A673 (cell line): Measurements from ENCODE around the gene SERTAD1.

Experiments
- CTCF ChIP-seq: fragments of 300-800, 200-600 bp; sonication (generic); conservative IDR thresholded peaks from 2 replicates; pipeline ENCODE4 v1.5.1; 2017; ENCODE audit warnings: low read depth, mild to moderate bottlenecking, antibody characterized with exemption, low read length, moderate library complexity, mixed read lengths
- EZH2 ChIP-seq: fragments of 200-600 bp; sonication (generic); IDR thresholded peaks from 2 replicates; pipeline ENCODE4 v1.6.1; 2017; ENCODE audit warnings: borderline replicate concordance, low read depth, mild to moderate bottlenecking, mixed read lengths, antibody characterized with exemption, low read length; ENCODE audit not compliant: poor library complexity, severe bottlenecking

- TF ChIP-seq CTCF = no peak
- no peak for TF ChIP-seq EZH2
These were observed 28.3 kb downstream of the SERTAD1 start for GRCh38 chr19:40397568-40397906.
